NT2/D1 (cell line): ENCODE results near the gene NATD1.

ENCODE experiments used
- SUZ12 ChIP-seq: IDR thresholded peaks from 2 replicates; pipeline ENCODE4 v1.6.1; 2011; ENCODE audit not compliant: insufficient read length, insufficient read depth; ENCODE audit errors: extremely low read depth
- YY1 ChIP-seq: IDR thresholded peaks from 2 replicates; pipeline ENCODE4 v1.6.1; 2011; ENCODE audit not compliant: insufficient read length, insufficient read depth
- ZNF274 ChIP-seq: IDR thresholded peaks from 2 replicates; pipeline ENCODE4 v1.6.1; 2011; ENCODE audit warnings: mild to moderate bottlenecking, low read depth, low read length

GRCh38 chr17:21253646-21254441, 634 bp upstream of the NATD1 start:
- TF ChIP-seq ZNF274 (no peak), SUZ12 (no peak), YY1 (no peak)
